GM12865 (cell line): ENCODE measurements around the gene KCTD16.

Source experiments
- DNase-seq: peaks from one replicate; pipeline ENCODE4 v3.0.0; 2010; ENCODE audit warnings: low read depth
- H3K4me3 ChIP-seq: 2 replicates; pipeline ENCODE4 v1.5.1; 2011; ENCODE audit warnings: mild to moderate bottlenecking, low read depth, low read length, control low read depth
- TF ChIP-seq, protein P1 (sequence below): IDR thresholded peaks from 2 replicates; pipeline ENCODE4 v1.5.1; 2011; ENCODE audit warnings: low read length, control low read depth, low read depth, inconsistent platforms; ENCODE audit not compliant: insufficient read depth; ENCODE audit errors: missing control alignments

KCTD16 gene

DNA sequence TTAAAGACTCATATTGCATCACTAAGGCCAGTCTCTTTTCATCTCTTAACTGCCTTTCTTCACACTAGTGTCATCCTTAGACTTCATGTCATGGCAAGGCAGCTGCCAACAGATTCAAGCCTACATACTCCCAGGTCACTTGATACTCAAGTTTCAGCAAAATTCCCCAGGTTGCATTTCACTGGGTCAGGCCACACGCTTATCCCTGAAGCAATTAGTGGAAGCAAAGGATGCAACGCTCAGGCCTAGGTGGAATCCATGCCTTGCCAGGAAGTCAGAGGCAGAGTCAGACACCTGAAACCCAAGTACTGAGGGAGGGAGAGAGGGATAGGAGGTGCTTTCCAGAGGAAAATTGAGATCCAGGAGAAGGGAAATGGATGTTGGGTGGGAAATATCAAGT lies 29.1 kb upstream of the KCTD16 start:
- no peak for DNase-seq
- no peak overlapping the region for H3K4me3 ChIP-seq
- TF ChIP-seq, protein P1, sequence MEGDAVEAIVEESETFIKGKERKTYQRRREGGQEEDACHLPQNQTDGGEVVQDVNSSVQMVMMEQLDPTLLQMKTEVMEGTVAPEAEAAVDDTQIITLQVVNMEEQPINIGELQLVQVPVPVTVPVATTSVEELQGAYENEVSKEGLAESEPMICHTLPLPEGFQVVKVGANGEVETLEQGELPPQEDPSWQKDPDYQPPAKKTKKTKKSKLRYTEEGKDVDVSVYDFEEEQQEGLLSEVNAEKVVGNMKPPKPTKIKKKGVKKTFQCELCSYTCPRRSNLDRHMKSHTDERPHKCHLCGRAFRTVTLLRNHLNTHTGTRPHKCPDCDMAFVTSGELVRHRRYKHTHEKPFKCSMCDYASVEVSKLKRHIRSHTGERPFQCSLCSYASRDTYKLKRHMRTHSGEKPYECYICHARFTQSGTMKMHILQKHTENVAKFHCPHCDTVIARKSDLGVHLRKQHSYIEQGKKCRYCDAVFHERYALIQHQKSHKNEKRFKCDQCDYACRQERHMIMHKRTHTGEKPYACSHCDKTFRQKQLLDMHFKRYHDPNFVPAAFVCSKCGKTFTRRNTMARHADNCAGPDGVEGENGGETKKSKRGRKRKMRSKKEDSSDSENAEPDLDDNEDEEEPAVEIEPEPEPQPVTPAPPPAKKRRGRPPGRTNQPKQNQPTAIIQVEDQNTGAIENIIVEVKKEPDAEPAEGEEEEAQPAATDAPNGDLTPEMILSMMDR = no peak

DNA sequence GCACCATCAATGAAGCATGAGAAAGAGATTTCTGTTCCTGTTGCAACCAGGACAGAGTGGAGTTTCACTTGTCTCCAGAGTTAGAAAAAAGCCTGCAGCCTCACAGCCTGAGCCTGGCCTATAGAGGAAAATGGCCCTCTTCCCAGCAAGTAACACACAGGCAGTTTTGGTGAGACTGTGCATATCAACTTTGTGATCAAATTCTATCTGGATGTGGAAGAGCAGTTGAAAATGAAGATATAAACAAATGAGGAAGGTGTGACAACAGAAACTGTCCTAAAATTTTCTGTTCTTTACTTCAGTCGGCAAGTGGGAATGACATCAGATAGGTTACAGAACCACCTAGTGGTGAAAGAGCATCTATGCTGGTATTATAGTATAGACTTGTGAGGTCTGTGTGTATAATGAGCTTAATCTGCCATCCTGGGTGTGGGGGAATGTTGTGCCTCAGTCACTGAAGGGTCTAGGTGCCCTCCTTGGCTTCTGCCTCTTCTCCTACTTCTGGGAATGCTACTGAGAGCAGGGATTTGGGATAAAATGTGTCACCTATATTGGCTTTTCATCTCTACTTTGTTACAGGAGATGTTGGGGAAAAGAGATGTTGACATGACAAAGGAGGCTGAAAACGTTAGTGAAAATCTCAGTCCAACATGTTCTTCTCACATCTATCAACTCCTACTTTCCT lies 28.4 kb upstream of the KCTD16 start:
- TF ChIP-seq, protein P1 = peak; percentile 70
- DNase-seq = peak; percentile 59
- H3K4me3 ChIP-seq = no peak overlapping the region

DNA sequence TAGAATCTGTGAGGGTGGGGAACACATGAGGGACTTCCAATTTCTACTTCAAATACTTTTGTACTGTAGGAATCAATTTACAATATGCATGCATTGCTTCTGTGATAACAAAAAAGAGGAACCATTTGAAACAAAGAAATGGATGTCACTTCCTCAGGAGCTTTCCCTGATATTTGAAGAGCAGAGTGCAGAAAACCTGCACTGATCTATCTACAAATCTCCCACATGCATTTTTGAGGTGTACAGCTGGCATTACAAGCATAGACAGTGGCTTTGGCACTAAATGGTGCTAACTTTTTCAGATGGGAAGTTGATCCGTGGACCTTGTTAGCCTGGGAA lies 27.9 kb upstream of the KCTD16 start:
- TF ChIP-seq, protein P1 = no peak
- DNase-seq = no peak
- H3K4me3 ChIP-seq = no peak overlapping the region

DNA sequence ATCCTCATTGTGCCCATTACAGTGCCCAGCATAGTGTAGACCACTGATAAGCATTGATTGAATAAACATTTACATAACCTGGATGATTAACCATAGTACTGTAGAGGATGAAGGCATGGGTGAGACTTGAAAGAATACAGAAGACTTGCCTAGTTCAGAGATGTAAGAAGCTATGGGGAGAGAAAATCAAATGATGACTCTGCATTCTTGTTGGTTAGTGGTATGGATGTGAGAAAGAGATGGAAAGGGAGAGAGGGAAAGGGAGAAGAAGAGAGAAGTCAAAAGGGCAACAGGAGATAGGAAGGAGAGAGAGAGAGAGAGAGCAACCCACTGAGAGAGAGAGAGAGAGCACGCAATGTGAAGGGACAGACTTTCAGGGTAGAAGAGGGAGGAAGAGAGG lies 27.0 kb upstream of the KCTD16 start:
- DNase-seq = no peak
- TF ChIP-seq, protein P1 = no peak
- no peak overlapping the region for H3K4me3 ChIP-seq

DNA sequence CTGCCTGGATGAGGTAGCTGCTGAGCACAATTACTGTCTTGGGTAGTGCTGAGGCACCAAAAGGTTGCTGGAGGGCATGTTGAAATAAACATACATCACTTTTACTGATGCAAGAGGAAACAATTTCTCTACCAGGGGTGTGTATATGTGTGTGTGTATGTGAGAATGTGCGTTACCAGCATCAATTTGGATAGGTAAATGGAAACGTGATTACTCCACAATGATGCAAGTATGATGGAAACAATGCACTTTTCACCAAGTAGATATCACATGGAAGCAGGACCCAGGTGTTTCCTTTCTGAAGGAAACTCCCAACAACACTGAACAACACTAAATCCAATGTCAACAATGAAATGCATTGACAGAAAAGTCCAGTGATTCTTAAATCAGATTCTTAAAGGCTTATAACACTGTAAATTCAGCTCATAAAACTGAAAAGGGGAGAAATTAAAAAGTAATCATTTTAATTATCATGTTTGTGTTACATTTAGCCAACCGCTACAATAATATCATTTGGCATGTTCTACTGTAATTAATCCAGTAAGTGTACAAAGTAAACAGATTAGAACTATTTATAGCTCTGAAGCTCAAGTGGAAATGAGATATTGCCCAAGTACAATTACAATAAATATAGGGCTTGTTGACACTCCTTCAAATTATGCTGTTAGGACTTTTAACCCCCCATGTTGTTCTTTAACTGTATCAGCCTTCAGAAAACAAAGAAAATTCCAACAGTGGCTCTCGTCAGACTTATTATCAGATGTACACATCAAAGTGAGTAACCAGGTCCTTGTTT lies 25.5 kb upstream of the KCTD16 start:
- no peak overlapping the region for H3K4me3 ChIP-seq
- DNase-seq = no peak
- TF ChIP-seq, protein P1 = no peak

DNA sequence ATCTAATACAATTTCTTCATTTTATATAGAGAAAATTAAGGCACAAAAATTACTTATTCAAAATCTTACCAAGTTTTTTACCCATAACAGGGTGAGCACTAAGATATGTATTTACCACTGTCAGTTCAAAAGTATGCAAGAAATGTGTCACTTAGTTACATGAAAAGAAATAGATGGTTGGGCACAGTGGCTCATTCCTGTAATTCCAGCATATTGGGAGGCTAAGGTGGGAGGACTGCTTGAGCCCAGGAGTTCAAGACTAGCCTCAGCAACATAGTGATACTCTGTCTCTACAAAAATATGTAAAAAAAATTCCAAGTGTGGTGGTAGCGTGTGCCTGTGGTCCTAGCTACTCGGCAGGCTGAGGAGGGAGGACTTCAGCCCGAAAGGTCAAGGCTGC lies 19.6 kb upstream of the KCTD16 start:
- H3K4me3 ChIP-seq = no peak overlapping the region
- no peak for DNase-seq
- TF ChIP-seq, protein P1 = no peak
